GM19099 (cell line): ENCODE measurements around the gene ZNF598.

Experiments used
- POLR2A ChIP-seq: IDR thresholded peaks from 3 replicates; pipeline ENCODE4 v1.6.1; 2011; ENCODE audit warnings: low read depth; ENCODE audit not compliant: insufficient read length; ENCODE audit errors: extremely low read depth

The ZNF598 gene

DNA sequence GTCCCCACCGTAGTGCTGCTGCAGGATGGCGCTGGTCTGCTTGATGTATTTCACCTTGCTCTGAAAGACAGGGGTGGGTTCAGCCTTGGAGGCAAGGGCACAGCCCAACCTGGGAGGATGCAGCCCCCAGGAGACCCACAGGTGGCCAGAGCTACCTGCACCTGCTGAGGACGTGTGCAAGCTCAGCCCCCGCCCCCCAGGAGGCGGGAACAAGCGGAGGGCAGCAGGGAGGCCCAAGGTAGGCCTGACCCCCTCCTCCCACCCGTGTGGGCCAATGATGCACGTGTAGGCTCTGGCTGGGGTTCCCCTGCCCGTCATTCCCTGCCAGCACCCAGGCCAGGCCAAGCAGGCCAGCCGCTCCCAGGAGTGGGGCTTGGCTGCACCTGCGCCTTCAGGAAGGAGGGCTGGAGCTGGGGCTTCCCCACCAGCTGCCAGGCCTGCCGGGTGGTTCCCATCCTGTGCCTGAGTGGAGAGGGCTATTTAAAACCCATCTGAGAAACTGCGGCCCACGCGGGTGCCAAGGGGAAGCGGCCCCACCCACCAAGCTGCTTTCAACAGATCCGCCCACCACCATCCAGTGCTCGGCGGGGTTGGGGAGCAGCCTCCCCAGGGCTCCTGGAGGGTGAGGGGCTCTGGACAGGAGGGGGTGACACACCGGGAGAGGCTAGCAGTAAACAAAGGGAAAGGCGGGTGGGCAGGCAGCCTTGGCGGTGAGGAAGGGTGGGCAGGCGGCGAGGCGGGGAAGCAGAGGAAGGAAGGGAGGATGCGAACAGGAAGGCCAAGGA lies 34.2 kb upstream of the ZNF598 start:
- TF ChIP-seq POLR2A = no peak

DNA sequence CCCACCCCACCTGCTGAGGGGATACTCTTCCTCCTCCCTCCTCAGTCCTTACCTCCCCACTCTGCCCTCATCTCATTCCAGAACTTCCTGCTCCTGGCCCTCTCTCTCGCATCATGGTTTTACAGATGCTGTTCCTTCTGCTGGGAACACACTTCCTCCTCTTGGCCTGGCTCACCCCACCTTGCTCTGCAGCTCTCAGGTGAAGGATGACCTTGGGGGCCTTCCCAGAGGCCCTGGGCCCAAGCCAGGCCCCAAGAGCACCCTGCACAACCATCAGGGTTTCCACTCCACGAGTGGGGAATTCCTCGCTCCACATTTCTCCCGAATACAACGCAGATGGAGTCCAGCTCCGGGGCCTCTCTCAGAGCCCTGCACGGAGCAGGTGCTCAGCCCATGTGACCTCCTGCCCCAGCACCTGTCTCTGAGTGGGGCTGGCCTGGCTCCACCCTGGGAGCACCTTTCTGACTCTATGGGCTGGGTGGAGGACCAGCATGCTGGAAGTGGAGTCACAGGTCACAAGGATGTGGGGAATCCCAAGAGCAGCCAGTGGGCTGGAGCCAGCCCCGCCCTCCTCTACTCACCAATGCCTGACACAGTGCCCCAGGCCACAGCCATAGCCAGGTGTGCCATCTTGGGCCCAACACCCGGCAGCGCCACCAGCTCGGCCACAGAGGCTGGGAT lies 33.5 kb upstream of the ZNF598 start:
- no peak for TF ChIP-seq POLR2A

DNA sequence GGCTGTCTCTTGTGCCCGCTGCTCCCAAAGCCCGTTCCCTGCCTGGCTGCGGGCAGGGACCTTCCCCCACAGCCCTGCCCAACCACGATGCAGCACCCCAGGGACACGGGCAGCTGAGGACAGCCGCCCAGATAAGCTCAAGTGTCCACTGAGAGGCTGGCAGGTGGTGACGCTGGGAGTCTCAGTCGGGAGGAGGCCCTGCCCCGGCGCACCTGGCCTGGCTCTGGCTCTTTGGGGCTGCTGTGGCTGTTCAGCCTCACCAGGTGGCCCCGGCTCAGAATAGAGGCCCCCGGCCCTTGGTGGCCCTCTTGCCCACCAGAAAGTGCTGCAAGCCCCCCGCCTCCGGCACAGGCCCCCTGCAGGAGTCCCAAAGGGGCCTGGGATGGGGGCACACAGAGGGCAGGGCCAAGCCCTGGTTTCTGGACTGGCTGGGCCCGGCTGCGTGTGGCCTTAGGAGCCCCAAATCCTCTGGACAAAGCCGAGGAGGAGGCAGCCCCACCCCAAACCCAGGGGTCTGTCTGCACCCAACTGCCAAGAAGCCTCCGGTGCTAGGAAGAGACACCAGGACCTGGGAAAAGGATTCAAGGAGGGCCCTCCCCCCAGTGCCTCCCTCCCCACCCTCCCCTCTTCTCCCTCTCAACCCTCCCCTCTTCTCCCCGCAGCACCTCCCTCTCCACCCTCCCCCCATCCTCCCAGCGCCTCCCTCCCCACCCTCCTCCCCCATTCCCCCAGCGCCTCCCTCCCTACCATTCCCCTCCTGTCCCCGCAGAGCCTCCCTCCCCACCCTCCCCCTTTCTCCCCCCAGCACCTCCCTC lies 32.8 kb upstream of the ZNF598 start:
- TF ChIP-seq POLR2A = no peak

DNA sequence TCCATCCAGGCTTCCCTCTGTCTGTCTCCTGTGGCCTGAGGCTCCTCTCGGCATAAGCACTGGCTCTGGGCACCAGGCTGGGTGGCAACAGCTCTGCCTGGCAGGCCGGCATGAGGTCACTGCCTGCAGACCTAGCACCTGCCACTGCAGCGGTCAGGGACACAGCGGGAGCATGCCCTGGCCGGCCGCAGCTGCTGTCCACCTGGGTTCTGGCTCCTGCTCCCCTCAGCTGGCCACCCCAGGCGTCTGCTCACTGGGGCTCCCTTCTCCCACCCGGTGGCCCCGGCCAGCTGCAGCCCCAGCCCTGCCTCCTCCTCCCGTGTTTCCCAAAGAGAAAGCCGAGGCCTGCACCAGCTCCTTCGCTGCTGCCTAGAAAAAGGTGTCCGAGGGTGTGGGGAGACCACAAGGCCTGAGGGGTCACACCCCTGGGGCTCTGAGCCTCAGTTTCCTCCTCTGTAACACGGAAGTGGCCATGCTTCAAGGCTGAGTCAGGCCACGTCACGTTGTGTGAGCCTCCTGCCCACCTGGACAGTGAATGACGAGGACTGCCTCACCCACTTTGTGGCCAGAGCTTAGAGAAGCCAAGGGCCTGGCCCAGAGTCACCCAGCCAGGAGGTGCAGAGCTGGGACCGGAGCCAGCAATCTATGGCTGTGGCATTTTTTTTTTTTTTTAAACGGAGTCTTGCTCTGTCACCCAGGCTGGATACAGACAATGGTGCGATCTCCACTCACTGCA lies 31.3 kb upstream of the ZNF598 start:
- no peak for TF ChIP-seq POLR2A

DNA sequence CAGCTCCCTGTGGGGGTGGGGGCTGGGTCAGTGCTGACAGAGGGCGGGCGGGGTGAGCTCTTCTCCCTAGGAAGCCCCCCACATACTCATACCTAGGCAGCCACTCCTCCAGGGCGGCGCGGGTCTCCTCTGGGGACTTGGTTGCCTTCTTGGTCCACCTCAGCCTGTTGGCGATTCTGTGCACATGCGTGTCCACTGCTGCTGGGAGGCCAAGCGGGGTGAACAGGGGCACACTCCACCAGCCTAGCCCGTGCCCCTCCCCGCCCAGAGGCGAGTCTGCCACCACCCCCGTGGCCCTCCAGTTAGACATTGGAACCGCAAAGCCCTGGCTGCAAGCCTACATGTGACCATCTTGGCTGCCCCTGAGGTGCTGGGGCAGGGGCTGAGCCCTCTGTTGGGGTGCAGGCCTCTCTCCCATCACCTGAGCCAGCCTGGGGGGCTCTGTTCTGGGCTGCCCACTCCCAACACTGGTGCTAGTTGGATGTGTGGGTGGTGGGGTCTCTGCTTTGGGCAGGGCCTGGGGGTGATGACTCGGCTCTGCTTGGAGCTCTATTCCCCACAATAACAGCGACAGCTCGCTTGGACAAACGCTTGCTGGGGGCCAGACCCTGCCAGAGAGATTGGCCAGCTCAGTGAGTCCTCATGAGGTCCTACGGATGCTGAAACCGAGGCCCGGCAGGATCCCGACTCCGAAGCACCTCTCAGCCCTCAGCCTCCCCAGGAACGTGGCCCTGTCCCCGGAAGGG lies 30.6 kb upstream of the ZNF598 start:
- TF ChIP-seq POLR2A = no peak

DNA sequence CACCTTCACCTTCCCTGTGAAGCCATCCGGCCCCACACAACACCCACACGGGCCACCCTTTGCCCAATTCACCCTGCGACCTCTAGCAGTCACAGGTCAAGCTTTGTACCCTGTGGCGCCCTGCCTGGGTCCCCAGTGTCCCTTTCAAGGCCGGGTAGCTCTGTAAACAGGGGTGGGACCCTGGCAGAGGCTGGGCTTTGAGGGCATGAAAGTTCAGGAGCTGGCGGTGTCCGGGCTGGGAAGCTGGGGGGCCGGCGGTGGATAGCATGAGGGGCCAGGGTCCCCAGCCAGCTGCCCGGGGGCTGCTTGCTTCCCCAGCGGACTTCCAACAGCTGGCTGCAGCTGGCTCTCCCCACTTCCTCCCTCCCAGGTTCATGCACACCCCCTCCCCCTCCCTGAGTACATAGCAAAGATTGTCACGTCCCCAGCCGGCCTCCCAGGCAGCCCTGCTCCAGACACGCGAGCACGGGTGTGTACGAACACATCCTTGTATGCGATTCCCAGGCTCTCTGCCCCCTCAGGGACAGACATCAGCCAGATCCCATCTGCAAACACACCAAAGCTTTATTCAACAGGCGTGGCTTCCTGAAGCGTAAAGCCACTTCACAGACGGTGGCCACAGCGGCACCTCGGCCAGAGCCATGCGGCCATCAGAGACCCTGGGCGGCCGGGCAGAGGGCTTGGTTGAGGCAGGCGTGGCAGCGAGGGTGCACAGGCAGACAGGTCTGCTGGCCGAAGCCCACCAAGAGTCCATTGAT lies 29.8 kb upstream of the ZNF598 start:
- no peak for TF ChIP-seq POLR2A

DNA sequence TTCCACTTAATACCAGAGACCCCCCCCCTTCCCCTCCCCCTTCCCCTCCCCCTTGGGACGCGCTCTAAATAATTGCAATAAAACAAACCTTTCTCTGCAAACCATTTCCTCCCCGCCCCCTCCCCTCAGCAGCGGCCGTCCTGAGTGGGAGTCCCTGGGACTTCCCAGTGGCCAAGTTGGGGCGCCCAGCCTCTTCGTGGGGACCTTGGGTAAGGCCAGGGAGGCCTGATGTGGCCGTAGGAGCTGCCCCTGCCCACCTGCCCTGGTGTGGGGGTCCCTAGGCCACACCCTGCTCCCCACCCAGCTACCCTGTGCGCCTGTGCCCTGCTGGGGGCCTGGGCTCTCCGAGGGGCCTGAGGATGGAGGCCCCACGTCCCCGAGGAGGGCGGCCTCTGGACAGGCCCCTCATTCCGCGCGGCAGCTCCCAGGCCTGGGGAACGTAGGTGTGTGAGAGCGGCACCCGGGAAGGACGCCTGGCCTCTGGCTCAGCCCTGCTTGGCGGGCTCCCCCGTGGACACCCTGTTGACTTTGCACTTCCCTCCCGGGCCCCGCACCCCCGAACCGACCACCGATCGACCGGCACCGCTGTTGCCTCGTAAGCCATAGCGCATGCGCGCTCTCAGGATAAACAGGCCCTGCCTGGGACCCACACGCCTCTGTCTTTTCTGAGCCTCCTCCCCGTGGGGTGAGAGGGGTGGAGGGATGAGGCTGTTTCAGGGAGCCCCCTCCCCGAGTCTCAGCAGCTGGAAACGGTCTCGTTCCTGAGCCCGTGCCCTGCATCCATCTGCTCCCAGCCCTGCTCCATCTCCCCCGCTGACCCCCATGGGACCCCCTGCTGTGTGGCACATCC lies 29.0 kb upstream of the ZNF598 start:
- TF ChIP-seq POLR2A = no peak

DNA sequence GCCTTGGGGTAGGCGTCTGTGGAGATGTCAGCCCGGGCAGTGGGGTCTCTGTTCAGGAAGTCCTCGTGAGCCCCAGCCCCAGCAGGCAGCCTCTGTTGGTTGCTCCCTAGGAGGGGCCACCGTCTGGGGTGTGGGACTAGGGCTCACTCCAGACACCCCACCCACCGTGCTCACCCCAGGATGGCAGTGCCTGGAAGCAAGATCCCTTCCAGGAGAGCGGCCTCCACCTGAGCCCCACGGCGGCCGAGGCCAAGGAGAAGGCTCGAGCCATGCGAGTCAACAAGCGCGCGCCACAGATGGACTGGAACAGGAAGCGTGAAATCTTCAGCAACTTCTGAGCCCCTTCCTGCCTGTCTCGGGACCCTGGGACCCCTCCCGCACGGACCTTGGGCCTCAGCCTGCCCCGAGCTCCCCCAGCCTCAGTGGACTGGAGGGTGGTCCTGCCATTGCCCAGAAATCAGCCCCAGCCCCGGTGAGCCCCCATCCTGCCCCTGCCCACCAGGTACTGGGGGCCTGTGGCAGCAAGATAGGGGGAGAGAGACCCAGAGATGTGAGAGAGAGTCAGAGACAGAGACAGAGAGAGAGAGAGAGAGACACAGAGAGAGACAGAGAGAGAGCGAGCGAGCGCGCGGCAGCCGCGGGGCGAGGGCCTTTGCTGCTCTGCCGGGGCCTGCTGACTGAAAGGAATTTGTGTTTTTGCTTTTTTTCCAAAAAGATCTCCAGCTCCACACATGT lies 28.2 kb upstream of the ZNF598 start:
- no peak for TF ChIP-seq POLR2A

DNA sequence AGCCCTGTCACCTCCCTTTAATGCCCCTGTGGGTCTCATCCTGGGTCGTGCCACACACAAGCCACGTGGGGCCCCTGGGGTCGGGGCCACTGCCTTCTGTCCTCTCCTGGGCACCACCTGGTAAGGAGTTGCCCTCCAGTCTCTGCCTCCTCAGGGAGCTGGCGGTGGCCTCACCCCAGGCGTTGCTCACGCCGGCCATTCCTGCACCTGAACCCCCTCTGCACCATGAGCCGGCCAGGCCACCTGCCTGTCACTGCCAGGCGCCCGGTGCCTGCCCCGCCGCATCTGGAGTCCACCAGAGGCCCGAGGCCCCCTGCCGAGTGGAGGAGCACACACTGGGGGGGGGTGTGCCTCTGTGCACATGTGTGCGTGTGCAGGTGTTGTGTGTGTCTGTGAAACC lies 27.5 kb upstream of the ZNF598 start:
- no peak for TF ChIP-seq POLR2A

DNA sequence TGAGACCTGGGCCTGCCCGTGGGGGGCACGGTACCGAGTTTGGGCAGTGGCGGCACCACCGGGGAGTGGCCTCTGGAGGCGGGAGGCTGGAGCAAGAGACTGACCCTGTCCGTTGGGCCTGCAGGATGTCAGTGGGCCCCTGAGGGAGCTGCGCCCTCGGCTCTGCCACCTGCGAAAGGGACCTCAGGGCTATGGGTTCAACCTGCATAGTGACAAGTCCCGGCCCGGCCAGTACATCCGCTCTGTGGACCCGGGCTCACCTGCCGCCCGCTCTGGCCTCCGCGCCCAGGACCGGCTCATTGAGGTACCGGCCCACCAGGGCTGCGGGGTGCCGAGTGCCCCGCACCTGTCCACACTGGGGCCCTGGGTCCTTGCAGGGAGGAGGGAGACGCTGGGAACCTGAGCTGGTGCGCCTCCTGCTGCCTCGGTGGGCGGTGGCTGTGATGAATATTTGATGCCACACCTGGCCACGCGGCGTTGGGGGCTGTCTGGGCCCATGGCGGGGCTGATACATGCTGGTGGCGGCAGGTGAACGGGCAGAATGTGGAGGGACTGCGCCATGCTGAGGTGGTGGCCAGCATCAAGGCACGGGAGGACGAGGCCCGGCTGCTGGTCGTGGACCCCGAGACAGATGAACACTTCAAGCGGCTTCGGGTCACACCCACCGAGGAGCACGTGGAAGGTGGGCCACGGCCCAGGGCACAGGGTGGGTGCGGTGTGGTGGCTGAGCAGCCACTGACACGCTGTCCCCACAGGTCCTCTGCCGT lies 26.8 kb upstream of the ZNF598 start:
- TF ChIP-seq POLR2A = no peak

DNA sequence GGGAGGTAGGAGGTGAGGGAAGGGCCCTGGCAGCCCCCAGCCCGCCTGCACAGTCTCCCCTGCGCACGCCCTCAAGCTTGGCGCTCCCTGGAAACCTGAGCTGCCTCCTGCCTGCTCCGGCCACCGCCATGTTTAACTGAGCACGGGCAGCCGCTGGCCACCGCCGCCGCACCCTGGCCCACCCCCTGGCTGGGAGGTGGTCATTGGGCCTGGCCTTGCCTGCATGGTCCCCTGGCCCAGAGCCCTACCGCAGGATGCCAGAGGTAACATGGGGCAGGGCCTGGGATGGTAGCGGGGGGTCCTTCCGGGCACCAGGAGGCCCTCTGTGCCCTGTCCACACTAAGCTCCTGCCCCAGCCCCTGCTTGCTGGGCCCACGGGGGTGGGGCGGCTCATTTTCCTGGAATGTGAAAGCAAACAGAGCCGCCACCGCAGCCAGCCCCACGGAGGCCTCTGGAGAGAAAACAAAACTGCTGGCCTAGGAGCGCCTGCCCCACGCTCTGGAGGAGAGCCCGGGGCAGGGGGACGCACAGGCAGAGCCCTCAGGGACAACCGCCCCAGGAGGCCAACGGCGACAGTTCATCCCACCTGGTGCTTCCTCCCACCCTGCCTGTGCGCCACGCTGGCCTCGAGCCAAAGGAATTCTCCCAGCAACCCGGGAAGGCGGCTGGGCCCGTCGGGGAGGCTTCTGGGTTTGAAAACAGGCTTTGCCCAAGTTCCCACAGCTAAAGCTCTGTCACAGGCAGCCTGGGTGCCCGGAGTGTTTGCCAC lies 26.0 kb upstream of the ZNF598 start:
- no peak for TF ChIP-seq POLR2A
